Left lobe of liver (tissue), 2 donors: Measurements from ENCODE around the gene BARX2. TPM values are rescaled to one million over a fixed set of nuclear protein-coding genes. Genes with fewer than 3 reads are reported as not detected.
A peak's percentile ranks its signal among the peaks of the same experiment; 100 is the strongest.
"Not testable (repeated sequence)": the region's sequence is repeated elsewhere in the genome, so short reads cannot be mapped to it uniquely, and the experiment has no call there.

Source experiments
- ATAC-seq: fragments of 200-7000 bp; cut with Tn5 transposase; one replicate; pipeline ENCODE4 v1.9.1; 2020; ENCODE audit warnings: mild to moderate bottlenecking, moderate library complexity
- DNase-seq: peaks from one replicate; pipeline ENCODE4 v3.0.0-alpha.2; 2020; ENCODE audit warnings: low spot score
- total RNA-seq: library from RNA; stranded (reverse); gene quantifications from one replicate; pipeline ENCODE4 v1.2.1, GENCODE V29; 2021
- donor health status: DM: no; HTN: no; CAD: no; lungs with moderate emphysema.
- donor health status: DM: no; HTN: yes; CAD: no.

Gene BARX2
- total RNA-seq, result not detected

DNA sequence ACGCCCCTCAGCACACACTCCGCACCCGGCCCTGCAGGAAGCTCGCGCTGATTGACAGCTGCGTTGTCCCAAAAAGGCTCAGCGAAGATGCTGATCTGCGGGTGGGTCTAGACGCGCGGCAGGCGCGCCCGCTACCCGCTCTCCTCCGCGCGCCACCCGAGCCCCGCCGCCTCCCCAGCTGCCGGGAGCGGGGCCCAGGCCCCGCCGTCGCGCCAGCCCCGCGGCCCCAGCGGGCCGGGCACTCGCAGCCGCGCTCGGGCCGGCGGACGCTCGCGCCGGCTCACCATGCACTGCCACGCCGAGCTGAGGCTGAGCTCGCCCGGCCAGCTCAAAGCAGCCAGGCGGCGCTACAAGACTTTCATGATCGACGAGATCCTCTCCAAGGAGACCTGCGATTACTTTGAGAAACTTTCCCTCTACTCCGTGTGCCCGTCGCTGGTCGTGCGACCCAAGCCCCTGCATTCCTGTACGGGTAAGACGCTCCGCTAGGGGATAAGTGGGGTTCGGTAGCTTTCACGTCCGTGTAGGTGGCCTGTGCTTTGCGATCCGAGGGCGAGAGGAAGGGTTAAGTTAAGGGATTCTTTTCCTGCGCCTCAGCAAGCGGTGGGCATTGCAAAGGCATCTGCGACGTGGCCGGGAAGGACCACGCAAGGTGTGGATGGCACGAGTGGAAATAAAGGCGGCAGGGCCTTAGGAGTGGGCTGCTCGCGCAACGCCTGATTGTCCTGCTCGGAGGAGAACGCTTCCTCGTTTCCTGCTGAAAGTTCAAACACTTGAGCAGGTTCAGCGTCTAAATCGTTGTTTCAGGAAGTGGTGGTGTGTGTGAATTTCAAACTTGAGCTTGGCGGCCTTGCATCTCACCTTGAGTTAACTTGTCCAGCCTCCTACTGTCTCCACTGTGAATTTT is at the start of gene BARX2:
BARX2 (plus strand) TSS at position 98 of the 907 bp plus-strand sequence; CDS start at position 286, 188 bp downstream.
- peak; percentile 79 for ATAC-seq
- no peak for DNase-seq

DNA sequence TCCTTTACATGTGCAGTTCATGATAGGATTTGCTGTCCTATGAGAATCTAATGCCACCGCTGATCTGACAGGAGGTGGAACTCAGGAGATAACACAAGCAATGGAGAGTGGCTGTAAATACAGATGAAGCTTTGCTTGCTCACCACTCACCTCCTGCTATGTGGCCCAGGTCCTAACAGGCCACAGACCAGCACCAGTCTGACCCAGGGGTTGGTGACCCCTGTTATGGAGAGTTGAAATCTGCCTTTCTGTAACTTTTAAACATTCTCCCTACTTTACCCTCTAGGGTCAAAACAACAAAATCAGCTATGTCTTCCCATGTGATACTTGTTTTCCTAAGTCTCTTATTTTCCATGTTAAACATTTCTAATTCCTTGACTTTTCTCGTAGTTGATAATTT is 48.7 kb upstream of the BARX2 start:
- ATAC-seq (no peak), DNase-seq (no peak)

GRCh38 chr11:129327708-129328107 is 47.9 kb upstream of the BARX2 start:
- DNase-seq, ATAC-seq: not testable (repeated sequence)

- DNase-seq, result no peak
- ATAC-seq, result no peak
Observed at GRCh38 chr11:129328756-129329155, 46.9 kb upstream of the BARX2 start.

GRCh38 chr11:129331217-129331616 is 44.4 kb upstream of the BARX2 start:
- no peak for DNase-seq
- no peak for ATAC-seq

DNA sequence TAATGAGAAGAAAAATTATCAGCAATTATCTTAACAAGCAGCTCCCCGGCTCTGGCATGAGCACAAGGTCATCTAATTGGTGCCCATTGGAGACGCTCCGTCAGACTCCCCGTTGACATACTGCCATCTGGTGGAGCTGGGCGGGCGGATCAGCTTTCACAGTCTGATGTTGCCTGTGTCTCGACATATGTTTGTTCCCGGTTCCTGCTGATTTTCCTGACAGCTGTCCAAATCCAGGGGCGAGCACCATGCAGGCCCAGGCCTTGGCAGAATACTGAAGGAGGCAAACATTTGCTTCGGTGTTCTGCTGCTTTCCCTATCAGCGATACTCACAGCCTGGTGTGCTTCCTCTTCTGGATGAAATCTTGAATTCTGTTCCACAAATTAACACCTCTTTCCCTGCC is 43.8 kb upstream of the BARX2 start:
- peak; percentile 89 for DNase-seq
- peak; percentile 99 for ATAC-seq

DNA sequence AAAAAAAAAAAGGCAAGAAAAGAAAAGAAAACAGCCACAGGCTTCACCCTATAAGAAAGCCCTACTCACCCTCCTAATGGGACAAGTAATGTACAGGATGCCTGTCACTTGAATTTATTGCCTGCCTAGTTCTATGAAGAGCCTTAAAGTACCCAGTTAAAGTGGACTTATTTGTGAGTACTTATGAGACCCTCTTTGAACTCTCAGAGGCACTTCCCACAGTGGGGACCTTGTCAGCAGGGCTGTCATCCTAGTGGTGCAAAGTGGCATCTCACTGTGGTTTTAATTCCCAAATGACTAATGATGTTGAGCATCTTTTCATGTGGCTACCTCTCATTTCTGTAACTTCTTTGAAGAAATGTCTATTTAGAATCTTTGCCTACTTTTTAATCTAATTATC is 41.8 kb upstream of the BARX2 start:
- no peak for DNase-seq
- no peak for ATAC-seq

DNA sequence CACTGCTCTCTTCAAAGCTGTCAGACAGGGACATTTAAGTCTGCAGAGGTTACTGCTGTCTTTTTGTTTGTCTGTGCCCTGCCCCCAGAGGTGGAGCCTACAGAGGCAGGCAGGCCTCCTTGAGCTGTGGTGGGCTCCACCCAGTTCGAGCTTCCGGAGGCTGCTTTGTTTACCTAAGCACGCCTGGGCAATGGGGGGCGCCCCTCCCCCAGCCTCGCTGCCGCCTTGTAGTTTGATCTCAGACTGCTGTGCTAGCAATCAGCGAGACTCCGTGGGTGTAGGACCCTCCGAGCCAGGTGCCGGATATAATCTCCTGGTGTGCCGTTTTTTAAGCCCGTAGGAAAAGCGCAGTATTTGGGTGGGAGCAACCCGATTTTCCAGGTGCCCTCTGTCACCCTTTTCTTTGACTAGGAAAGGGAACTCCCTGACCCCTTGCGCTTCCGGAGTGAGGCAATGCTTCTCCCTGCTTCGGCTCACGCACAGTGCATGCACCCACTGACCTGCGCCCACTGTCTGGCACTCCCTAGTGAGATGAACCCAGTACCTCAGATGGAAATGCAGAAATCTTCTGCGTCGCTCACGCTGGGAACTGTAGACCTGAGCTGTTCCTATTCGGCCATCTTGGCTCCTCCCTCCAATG is 31.2 kb upstream of the BARX2 start:
- peak; percentile 55 for DNase-seq
- not testable (repeated sequence) for ATAC-seq

- DNase-seq (no peak), ATAC-seq (no peak)
Observed at GRCh38 chr11:129346916-129347315, 28.7 kb upstream of the BARX2 start.

- DNase-seq (no peak), ATAC-seq (no peak)
Observed at GRCh38 chr11:129348813-129349212, 26.8 kb upstream of the BARX2 start.

DNA sequence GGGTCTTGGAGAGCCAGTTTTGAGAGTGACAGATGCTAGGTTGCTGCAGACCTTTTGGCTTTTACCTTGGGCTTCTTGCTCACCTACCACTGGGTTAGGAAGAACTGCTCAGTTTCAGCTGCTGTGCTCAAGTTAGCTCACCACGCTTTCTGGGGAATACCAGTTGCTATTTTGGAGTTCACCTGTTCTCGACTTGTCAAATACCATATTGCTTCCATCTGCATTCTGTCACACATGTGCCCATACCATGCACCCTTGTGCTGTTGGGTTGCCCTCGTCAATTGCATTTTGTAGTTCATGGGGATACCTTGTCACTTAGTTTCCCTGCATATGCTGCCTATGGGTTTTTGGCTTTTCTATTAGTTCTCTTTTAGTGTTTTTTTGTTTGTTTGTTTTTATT is 23.0 kb upstream of the BARX2 start:
- DNase-seq (no peak), ATAC-seq (no peak)

DNA sequence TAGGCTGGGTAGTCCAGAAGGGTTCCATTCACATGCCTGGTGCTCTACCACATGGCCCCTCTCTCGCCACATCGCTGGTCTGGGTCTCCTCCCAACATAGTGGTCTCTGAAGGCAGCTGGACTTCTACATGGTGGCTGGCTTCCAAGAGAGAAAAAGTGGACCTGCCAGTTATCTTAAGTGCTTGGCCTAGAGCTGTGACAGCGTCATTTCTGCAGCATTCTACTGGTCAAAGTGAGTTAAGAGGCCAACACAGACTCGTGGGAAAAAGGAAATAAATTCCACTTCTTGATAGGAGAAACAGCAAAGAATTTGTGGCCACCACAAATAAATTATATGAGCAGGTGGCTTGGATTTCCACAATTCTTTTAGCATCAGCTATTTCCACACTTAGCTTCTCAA is 21.0 kb upstream of the BARX2 start:
- ATAC-seq (no peak), DNase-seq (no peak)

DNA sequence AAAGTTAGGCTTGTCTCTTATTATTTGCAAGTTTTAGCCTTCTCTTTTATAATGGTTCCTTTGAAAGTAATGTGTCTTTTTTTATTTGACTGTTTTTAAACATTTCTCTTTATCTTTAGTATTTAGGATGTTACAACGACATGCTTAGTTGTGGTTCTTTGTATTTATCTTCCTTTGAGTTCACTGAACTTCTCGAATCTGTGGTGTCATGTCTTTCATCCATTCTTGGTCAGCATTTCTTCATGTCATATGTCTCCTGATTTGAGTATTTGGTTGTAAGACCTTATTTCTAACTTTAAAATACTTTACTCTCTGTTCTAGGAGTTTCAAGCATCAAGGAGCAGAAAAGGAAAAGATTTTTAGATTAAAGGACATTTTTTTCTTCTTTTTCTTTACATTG is 15.9 kb upstream of the BARX2 start:
- ATAC-seq (no peak), DNase-seq (no peak)

DNA sequence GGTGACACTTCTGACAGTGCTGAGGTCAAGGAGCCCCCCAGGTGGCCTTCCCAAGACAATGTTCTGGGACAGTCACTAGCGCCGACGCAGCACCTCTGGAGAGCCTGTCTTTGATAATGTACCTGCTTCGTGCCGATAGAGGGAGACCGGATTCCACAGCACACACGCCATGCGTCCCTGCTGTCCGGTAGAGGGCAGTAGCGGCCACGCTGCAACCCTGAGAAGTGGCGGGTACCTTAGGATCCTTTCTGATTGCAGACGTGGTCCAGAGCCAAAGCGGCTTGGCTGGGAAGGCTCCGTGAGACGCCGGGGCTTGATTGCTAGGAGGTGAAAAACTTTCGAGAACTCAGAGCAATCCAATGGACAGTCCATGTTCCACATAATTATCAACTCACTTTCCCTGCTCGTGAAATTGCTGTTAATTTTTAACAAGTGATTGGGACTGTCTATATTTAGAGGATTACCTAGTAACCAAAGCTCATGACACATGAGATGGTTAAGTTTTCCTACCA is 11.4 kb upstream of the BARX2 start:
- ATAC-seq, result peak; percentile 100

GRCh38 chr11:129365816-129366215 is 9.8 kb upstream of the BARX2 start:
- DNase-seq (no peak), ATAC-seq (no peak)

More for the DNA sequence above, 11.4 kb upstream of the BARX2 start:
- DNase-seq, result peak; percentile 87

- ATAC-seq, result no peak
Observed at GRCh38 chr11:129366737-129367597, 8.7 kb upstream of the BARX2 start.

DNA sequence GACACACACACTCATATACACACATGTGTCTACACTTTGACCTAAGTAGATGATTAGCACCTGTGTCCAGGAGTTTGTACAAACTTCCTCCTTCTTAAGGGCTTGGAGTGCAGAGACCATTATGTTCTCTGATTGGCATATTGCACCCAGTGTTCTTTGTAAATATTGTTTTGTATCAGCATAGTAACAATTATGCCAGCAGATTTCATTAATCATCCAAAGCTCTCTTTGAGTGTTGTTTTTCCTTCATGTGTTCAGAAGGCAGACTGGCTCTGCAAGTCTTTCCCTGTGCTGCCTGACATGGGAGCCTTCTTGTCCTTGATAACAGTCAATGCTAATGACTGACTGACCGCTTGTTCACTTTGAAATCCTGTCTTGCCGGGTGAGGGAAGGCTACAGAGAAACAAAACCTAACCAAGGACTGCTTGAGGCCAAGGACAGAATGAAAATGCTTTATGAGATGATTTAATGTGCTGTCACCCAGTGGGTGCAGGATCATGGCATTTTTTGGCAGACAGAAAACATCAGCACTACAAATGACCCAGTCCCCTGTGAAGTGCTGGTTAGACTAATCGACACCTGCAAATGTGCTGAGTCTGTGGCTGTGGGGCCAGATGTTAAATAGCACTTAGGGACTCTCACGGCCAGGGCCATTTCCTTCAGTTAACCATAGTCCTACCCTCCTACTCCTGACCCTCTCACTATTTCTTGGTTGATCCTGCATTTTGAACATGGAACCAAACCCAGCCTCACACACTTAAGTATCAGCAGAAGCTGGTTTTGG is 6.6 kb upstream of the BARX2 start:
- DNase-seq (no peak), ATAC-seq (no peak)

More at GRCh38 chr11:129366737-129367597, 8.7 kb upstream of the BARX2 start:
- DNase-seq, result no peak

DNA sequence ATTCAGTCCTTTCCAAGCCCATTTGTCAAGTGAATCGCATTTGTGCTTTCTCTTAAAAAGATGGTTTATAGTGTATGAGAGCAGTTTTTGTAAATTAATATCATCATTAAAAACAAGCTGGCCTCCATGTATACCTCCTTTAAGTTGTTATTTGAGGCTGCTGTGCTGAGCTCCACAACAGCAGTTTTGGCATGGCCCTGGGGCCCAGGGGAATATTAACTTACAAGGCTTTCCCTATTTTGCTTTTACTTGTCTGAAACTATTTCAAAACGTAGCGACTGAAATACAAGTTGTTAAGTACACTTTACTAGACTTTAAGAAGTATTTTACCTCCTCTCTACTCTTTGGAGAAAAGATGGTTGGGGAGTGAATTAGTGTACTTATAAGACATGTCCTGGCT is 4.9 kb upstream of the BARX2 start:
- ATAC-seq, result no peak
- DNase-seq, result no peak

- no peak for DNase-seq
Observed at GRCh38 chr11:129372609-129373488, 2.8 kb upstream of the BARX2 start.

More at GRCh38 chr11:129372609-129373488, 2.8 kb upstream of the BARX2 start:
- no peak for ATAC-seq
